Activated T-helper 9 cell treated with anti-CD3 and anti-CD28 coated beads, Interleukin-2, amount 50 U/mL, for 16 hours (primary cell): Measurements from ENCODE around the gene TUBB.
"Not testable (repeated sequence)": the region's sequence is repeated elsewhere in the genome, so short reads cannot be mapped to it uniquely, and the experiment has no call there.

Experiments
- DNase-seq: peaks from one replicate; pipeline ENCODE4 v3.0.0-alpha.2; 2020; ENCODE audit warnings: low read depth

TUBB gene

DNA sequence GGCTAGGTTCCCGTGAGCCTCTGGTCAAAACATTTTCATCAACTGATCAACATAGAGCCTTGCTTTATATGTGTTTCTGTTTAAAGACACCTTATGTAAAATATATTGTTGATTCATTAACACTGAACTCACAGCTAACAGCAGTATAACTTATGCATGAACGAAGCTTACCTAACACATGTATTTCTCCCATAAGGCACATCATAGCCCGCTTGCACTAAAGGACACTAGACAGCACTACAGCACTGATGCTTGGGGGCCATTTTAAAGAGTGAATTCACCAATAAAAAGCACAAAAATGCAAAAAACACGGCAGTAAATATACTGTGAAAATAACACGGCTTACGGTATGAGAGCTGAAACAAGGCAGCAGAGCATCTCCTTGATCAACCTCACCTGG lies 18.4 kb downstream of the TUBB start:
- no peak for DNase-seq

DNA sequence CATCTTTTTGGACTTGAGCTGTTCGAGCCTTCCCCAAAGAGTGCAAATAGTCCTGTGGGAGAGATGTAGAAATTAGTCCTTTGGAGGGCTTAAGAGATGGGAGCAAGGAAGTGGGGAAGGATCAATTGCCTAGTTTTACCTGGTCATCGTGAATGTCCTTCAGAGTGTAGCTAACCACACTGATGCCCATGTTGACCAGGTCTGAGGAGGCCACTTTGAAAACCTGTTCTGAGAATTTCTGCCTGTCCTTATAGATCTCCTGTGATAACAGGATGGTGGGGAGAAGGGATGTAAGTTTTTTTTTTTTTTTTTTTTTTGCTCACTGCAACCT lies 20.4 kb downstream of the TUBB start:
- DNase-seq, result no peak

DNA sequence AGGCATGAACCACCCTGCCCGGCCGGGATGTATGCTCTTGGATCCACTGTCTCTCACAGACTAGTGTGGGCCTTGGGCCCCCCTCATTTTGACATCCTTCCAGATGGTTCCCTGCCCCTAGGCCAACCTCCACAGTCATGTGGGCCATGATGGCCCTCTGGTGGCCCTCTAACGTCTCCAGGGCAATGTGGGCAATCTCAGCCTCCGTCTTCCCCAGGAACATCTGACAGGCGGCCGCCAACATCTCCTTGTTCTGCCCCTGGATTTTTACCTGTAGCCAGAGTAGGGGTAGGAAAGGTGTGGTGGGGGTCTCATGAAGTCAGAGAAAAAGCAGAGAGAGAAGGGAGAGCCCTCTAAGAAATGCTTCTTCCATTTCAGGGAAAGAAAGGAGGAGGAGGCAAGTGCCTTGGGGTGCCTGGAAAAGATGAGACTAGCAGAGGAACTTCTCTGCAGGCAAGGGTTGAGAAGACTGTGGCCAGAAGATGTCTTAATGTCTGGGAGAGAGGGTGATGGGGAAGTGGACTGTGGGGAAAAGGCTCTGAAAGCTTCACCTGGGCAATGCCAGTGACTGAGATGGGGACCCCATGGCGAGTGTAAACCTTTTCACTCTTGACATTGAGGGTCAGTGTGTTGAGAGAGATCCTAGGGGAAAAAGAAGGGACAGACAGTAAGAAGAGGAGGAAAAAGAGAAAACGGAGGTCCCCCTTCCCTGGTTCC lies 21.1 kb downstream of the TUBB start:
- DNase-seq, result no peak

- no peak for DNase-seq
Measured at GRCh38 chr6:30741789-30742315, 21.7 kb downstream of the TUBB start.

DNA sequence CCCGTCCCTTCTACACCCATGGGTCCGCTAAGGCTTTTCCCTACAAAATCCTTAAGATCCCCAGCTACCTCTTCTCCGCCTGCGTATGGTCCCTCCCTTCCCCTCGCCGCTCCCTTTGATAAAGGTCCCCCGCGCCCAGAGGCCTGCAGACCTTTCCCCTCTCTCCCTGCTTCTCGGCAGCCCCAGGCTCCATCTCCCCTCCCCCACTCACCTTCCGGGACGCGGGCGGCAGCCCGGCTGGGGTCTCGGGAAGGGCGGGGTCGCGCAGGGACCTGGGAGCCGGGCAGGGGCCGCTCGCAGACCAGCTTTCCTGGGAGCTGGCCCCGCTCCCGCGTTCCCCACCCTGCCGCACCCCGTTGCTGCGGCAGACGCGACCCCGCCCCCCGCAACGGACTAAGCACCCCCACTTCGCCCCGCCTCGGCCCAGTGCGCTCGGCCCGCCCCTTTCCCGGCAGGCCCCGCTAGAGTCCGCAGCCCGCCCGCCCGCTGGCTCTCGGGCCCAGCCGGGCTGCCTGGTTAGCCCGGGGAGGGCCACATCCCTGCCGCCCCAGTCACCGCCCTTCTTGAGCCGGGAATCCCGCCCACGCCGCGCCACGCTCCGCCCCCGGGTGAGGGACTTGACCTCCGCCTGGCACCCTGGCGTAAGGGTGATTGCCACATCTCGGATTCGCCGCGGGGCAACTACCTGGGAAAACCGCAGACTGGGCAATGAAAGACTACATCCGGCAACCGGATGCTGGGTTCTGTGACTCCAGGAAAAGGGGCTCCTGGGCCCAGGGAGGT lies 22.4 kb downstream of the TUBB start, which contains the start of gene FLOT1:
TSS of gene FLOT1 (minus strand) at position 372 of the 783 bp plus-strand sequence. CDS start 498 bp downstream, outside the sequence.
- DNase-seq, result peak; percentile 86

GRCh38 chr6:30743099-30744053 lies 23.2 kb downstream of the TUBB start:
- DNase-seq, result no peak

DNA sequence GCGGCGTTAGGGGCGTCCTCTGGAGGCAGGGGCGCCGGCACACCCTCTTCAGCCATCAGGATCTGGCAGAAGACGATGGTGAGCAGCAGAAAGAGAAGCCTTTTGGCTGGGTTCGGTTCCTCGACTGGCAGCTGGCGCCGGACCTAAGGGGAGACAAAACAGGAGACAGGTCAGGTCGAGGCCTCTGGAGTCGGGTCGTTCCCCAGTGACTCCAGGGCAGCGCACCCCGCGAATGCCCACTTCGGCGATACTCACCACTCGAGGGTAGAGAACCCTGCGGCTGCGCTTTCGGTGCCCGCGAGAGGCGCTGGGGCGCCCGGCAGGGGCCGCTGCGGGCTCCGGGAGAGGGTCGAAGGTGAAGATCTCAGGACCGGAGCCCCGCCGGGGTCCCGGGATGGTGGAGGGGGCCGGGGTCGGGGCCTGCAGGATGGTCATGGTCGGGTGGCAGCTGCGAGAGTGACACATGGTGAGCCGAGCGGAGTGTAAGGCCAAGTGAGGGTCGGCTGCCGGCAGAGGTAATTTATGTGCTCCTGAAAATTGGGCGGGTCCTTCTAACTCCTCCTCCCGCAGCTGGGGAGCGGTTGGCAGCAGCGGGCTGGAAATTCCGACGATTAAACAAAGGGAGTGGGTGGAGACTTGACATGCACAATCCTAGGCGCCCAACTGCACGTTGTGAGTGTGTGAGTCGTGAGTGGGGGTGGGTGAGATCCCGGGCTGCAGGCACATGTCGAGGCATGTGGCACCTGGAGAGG lies 24.1 kb downstream of the TUBB start, which contains the start of gene IER3:
TSS of gene IER3 (minus strand) at position 494 of the 752 bp plus-strand sequence. CDS start at position 465, 29 bp downstream.
- DNase-seq, result peak; percentile 73

- no peak for DNase-seq
Measured at GRCh38 chr6:30747300-30747687, 27.1 kb downstream of the TUBB start.

- no peak for DNase-seq
Measured at GRCh38 chr6:30747902-30748769, 28.0 kb downstream of the TUBB start.

DNA sequence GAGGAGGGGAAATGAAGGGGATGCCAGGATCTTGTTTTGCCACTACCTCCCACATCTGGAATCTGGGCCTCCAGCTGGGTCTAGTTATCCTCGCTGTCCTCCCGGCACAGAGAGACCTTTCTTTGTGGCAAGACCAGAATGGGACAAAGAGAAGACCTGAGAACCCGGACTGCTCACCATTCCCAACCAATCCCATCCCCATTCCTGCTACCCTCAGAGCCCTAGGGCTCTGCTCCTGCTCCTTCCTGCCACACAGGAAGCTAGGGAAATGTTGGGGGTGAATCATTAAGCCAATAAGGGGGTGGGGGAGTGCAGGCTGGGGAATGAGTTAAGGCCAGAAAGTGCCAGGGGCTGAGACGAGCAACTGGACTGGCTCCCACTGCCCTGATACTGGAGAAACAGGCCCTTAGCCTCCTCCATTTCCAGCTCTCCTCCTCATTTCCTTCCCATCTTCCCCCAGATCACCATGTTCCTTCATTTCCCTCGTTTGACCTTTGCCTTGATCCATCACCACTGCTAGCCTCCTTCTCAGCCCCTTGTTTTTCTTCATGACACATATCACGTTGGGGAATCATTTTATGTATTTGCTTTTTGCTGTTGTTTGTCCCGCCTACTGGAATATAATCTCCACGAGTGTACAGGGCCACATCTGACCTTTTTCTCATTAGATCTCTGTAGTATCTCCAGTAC lies 28.8 kb downstream of the TUBB start:
- DNase-seq, result no peak

DNA sequence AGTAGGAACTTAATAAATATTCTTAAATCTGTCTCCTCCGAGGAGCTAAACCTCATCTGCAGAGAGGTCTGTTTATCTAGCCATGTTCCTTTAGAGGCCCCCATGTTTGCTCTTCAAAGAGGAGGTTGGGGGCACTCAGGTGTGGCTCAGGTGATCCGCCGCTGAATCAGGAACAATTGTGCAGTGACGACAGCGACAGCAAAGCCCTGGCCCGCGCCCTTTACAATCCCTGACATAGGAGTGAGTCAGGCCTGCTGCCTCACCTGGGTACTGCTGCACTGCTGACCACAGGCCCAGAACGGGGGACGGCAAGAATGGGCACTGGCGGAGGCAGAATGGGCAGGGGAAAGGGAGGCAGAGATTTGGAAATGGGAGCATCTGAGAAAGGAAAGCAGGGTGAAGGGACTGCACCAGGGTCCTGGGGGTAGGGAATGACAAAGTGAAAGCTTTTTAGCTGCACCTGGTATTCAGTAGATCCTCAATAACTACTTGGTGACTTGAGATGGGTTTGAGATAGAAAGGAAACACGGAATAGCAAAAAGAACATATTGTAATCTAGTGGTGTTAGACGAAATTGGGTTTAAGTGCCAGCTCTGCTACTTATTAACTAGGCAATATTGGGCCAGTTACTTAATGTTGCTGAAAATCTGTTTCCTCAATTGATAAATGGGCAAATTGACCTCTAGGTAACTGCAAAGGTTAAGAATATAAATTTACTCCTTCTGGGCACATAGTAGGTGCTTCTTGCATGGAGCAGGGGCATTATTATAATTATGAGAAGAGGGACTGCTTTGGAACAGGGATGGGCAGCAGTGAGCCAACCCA lies 29.6 kb downstream of the TUBB start:
- no peak for DNase-seq

- DNase-seq, result no peak
Measured at GRCh38 chr6:30750379-30750668, 30.2 kb downstream of the TUBB start.

GRCh38 chr6:30752157-30752927 lies 32.2 kb downstream of the TUBB start:
- no peak for DNase-seq

DNA sequence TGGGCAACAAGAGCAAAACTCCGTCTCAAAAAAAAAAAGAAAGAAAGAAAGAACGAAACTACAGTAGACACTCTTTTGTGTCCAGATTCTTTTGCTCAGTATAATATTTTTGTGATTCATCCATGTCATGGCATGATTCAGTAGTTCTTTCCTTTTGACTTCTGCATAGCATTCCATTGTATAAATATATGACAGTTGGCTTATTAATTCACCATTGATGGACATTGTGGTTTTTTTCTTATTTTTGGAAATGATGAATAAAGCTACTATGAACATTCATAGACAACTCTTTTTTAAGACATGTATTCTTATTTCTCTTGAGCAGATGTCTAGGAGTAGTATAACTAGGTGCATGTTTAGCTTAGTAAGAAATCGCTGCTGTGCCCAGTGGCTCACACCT lies 34.5 kb downstream of the TUBB start:
- no peak for DNase-seq

DNA sequence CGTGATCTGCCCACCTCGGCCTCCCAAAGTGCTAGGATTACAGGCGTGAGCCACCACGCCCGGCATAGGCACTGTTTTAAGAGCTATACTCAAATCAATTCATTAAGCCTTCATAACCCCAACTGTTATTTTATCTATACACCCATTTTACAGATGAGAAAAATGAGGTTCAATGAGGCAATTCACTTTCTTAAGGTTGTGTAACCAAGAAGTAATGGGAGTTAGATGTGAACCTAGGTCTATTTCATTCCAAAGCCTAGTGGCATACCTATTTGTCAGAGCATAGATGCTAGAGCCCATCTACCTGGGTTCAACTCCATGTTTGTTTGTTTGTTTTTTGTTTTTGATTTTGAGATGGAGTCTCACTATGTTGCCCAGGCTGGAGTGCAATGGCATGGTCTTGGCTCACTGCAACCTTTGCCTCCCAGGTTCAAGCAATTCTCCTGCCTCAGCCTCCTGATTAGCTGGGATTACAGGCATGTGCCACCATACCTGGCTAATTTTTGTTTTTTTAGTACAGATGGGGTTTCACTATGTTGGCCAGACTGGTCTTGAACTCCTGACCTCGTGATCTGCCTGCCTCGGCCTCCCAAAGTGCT lies 36.4 kb downstream of the TUBB start:
- not testable (repeated sequence) for DNase-seq

DNA sequence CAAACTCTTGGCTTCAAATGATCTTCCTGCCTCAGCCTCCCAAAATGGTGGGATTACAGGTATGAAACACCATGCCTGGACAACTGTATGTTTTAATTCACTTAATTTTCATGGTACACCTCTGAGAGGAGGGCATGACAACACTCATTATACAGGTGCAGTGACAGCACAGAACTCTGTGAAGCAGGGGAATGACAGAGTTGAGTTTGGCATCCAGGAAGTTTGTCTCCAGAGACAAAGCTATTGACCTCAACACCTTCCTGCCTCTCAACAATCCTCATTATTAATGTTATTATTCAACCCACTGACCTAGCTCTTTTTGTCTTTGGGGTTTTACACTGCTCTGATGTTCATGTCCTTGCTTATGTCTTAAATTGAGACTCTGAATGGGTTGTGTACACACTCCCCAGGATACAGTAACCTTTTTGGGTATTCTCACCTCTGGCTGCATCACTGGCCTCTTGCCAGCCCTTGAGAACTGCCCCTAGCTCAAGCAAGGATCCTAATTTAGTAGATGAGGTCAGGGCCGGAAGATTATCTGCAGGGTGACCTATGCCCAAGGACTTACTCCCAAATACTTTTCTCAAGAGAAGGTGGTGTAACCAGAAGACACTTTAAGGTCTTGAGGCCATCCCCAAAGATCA lies 37.2 kb downstream of the TUBB start:
- no peak for DNase-seq

DNA sequence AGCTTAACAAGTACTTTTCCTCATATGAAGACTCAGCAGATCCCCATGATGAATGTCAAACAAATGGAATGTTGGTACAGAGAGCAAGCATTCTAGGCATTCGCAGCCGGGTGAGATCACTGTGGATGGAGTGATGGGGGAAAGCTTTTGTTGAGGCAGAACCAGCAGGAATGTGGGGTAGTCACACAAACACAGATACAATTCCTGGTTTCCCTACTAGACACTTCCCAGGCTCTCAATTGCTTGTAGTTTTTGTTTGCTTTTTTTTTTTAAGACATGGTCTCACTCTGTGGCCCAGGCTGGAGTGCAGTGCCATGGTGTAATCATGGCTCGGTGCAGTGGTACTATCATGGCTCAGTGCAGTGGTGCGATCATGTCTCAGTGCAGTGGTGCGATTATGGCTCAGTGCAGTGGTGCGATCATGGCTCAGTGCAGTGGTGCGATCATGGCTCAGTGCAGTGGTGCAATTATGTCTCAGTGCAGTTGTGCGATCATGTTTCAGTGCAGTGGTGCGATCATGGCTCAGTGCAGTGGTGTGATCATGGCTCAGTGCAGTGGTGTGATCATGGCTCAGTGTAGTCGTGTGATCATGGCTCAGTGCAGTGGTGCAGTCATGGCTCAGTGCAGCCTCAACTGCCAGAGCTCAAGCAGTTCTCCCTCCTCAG lies 39.6 kb downstream of the TUBB start:
- no peak for DNase-seq
